A549 (cell line): ENCODE data around the gene FAM111B. TPM values are rescaled to one million over a fixed set of nuclear protein-coding genes. Genes with fewer than 3 reads are reported as not detected.

Experiments used
- ATAC-seq, 2 experiments: fragments of 200-7000 bp in 1 of 2; fragments of >200 bp in 1 of 2; cut with Nextera tagmentation in 1 of 2; cut with Tn5 transposase in 1 of 2; 3 replicates each; pipeline versions ENCODE4 v1.8.0 to v1.9.1; 2018 to 2020; ENCODE audit warnings: mild to moderate bottlenecking in 1 of 2, moderate library complexity in 1 of 2
- CTCF ChIA-PET: fragments of 300-600 bp; sonication (Branson Sonifier 250); formaldehyde crosslinking; extraction: SDS; loops from one replicate; lab custom pipeline; 2021; ENCODE audit warnings: antibody characterized with exemption, inconsistent platforms; lab: Yijun Ruan, JAX
- POLR2A ChIA-PET: fragments of 350-600 bp; formaldehyde crosslinking; extraction: SDS; loops from one replicate; lab custom pipeline; 2021; ENCODE audit warnings: antibody characterized with exemption, inconsistent platforms; lab: Yijun Ruan, JAX
- DNase-seq, 2 experiments: peaks; one replicate each; pipeline versions ENCODE4 v3.0.0 to v3.0.0-alpha.2; 2011 to 2016; ENCODE audit warnings: low read depth in 1 of 2, low spot score in 1 of 2
- FAIRE-seq: peaks from 2 replicates; lab custom pipeline; 2011; peaks lifted over from hg19 to GRCh38; lab: Jason Lieb, UNC
- H3K27ac ChIP-seq, 2 experiments: fragments of >200 bp; sonication (Bioruptor Twin); formaldehyde crosslinking; 3 replicates each; pipeline ENCODE4 v1.5.1; 2016 to 2017
- H3K4me1 ChIP-seq: fragments of >200 bp; sonication (Bioruptor Twin); formaldehyde crosslinking; 3 replicates; pipeline ENCODE4 v1.6.1; 2016
- H3K4me2 ChIP-seq: fragments of >200 bp; sonication (Bioruptor Twin); formaldehyde crosslinking; 3 replicates; pipeline ENCODE4 v1.6.1; 2016
- H3K4me3 ChIP-seq: fragments of >200 bp; sonication (Bioruptor Twin); formaldehyde crosslinking; 3 replicates; pipeline ENCODE4 v1.5.1; 2016
- H3K9me3 ChIP-seq: fragments of >200 bp; sonication (Bioruptor Twin); formaldehyde crosslinking; 3 replicates; pipeline ENCODE4 v1.6.1; 2016
- CBX2 ChIP-seq: fragments of 200-600 bp; sonication (generic); IDR thresholded peaks from 2 replicates; pipeline ENCODE4 v1.6.1; 2016; ENCODE audit warnings: low read depth, mild to moderate bottlenecking, borderline replicate concordance
- CBX8 ChIP-seq: fragments of 200-600 bp; sonication (generic); IDR thresholded peaks from 2 replicates; pipeline ENCODE4 v1.6.1; 2016
- CEBPB ChIP-seq, 2 experiments: fragments of >200 bp in 1 of 2; sonication (Bioruptor Twin) in 1 of 2; formaldehyde crosslinking in 1 of 2; IDR thresholded peaks; 2 replicates each; pipeline ENCODE4 v1.6.1; 2012 to 2016
- CHD2 ChIP-seq: fragments of 150-350 bp; IDR thresholded peaks from 2 replicates; pipeline ENCODE4 v1.6.1; 2014; ENCODE audit warnings: low read length; ENCODE audit not compliant: partially characterized antibody
- CHD4 ChIP-seq: fragments of 200-600 bp; sonication (generic); IDR thresholded peaks from 2 replicates; pipeline ENCODE4 v1.6.1; 2016; ENCODE audit warnings: antibody characterized with exemption, mild to moderate bottlenecking, borderline replicate concordance
- EHF ChIP-seq: fragments of 250-450 bp; sonication (Bioruptor Pico); IDR thresholded peaks from 2 replicates; pipeline ENCODE4 v1.5.0; 2020; ENCODE audit warnings: mild to moderate bottlenecking
- FOSL2 ChIP-seq, 2 experiments: fragments of 450-650 bp in 1 of 2; fragments of >200 bp in 1 of 2; sonication (Bioruptor Twin) in 1 of 2; formaldehyde crosslinking; IDR thresholded peaks; 2 replicates each; pipeline versions ENCODE4 v1.5.0 to v1.6.1; 2016 to 2020; ENCODE audit warnings: mild to moderate bottlenecking in 1 of 2, moderate library complexity in 1 of 2
- FOXS1 ChIP-seq: fragments of 250-450 bp; sonication (Bioruptor Pico); IDR thresholded peaks from 2 replicates; pipeline ENCODE4 v1.5.0; 2020; ENCODE audit warnings: mild to moderate bottlenecking, moderate library complexity
- GATA3 ChIP-seq: IDR thresholded peaks from 2 replicates; pipeline ENCODE4 v1.6.1; 2012; ENCODE audit warnings: borderline replicate concordance
- HOXB5 ChIP-seq: fragments of 250-450 bp; sonication (Bioruptor Pico); IDR thresholded peaks from 2 replicates; pipeline ENCODE4 v1.5.0; 2020; ENCODE audit warnings: mild to moderate bottlenecking, moderate library complexity
- JUN ChIP-seq, 2 experiments: fragments of >200 bp; sonication (Bioruptor Twin); formaldehyde crosslinking; IDR thresholded peaks; 2 replicates in 1 of 2; 3 replicates in 1 of 2; pipeline ENCODE4 v1.6.1; 2016 to 2017
- JUNB ChIP-seq: fragments of >200 bp; sonication (Bioruptor Twin); formaldehyde crosslinking; IDR thresholded peaks from 2 replicates; pipeline ENCODE4 v1.6.1; 2016
- MAFK ChIP-seq: fragments of 450-650 bp; IDR thresholded peaks from 2 replicates; pipeline ENCODE4 v1.6.1; 2014; ENCODE audit not compliant: partially characterized antibody
- MAZ ChIP-seq: fragments of 150-350 bp; IDR thresholded peaks from 2 replicates; pipeline ENCODE4 v1.6.1; 2014; ENCODE audit warnings: antibody characterized with exemption, low read depth, low read length, borderline replicate concordance
- MYC ChIP-seq: IDR thresholded peaks from 2 replicates; pipeline ENCODE4 v1.6.1; 2012; ENCODE audit warnings: mild to moderate bottlenecking, inconsistent platforms, low read length, improper control_type of control experiment, borderline replicate concordance
- NR3C1 ChIP-seq: fragments of >200 bp; sonication (Bioruptor Twin); formaldehyde crosslinking; IDR thresholded peaks from 3 replicates; pipeline ENCODE4 v1.6.1; 2017
- POLR2A ChIP-seq: IDR thresholded peaks from 2 replicates; pipeline ENCODE4 v1.6.1; 2012; ENCODE audit warnings: mild to moderate bottlenecking, low read length
- RAD21 ChIP-seq, 2 experiments: fragments of >200 bp in 1 of 2; sonication (Bioruptor Twin) in 1 of 2; formaldehyde crosslinking in 1 of 2; IDR thresholded peaks in 1 of 2; conservative IDR thresholded peaks in 1 of 2; 2 replicates in 1 of 2; 3 replicates in 1 of 2; pipeline ENCODE4 v1.6.1; 2012 to 2018; ENCODE audit warnings: inconsistent platforms in 1 of 2
- SMC3 ChIP-seq: fragments of >200 bp; sonication (Bioruptor Twin); formaldehyde crosslinking; IDR thresholded peaks from 3 replicates; pipeline ENCODE4 v1.6.1; 2018; ENCODE audit warnings: inconsistent platforms
- TFCP2L1 ChIP-seq: fragments of 250-450 bp; sonication (Bioruptor Pico); IDR thresholded peaks from 2 replicates; pipeline ENCODE4 v1.5.0; 2021; ENCODE audit warnings: mild to moderate bottlenecking
- TP53 ChIP-seq: fragments of 250-450 bp; sonication (Bioruptor Pico); IDR thresholded peaks from 2 replicates; pipeline ENCODE4 v1.5.0; 2021; ENCODE audit warnings: mild to moderate bottlenecking, moderate library complexity
- ZC3H11A ChIP-seq: fragments of 450-650 bp; IDR thresholded peaks from 2 replicates; pipeline ENCODE4 v1.6.1; 2014; ENCODE audit warnings: antibody characterized with exemption, mild to moderate bottlenecking
- ZSCAN20 ChIP-seq: fragments of 250-450 bp; sonication (Bioruptor Pico); IDR thresholded peaks from 2 replicates; pipeline ENCODE4 v1.8.0; 2022; ENCODE audit warnings: mild to moderate bottlenecking, moderate library complexity
- WGBS: methylation state at CpG from one replicate; pipeline ENCODE4 v1.1.6; 2017; ENCODE audit errors: missing lambda C conversion rate; 5-methylcytosine and 5-hydroxymethylcytosine counted together
- polyA plus RNA-seq, 4 experiments: library from polyadenylated mRNA; depleted of rRNA in 3 of 4; stranded (reverse); fragments of >200 nt; fragmentation: RNase III in 1 of 4; extraction: RNeasy Plus Mini Kit Qiagen cat#74134 plus additional on column Dnase treatment in 1 of 4; gene quantifications; 2 replicates in 3 of 4; 3 replicates in 1 of 4; pipeline ENCODE4 v1.2.3, GENCODE V29; 2011 to 2017
- TF ChIP-seq, protein P1 (sequence below): fragments of 450-650 bp; IDR thresholded peaks from 2 replicates; pipeline ENCODE4 v1.6.1; 2014; ENCODE audit warnings: antibody characterized with exemption
- TF ChIP-seq, protein P2 (sequence below): fragments of >200 bp; sonication (Bioruptor Twin); formaldehyde crosslinking; IDR thresholded peaks from 3 replicates; pipeline ENCODE4 v1.6.1; 2016
- TF ChIP-seq, protein P3 (sequence below): IDR thresholded peaks from 2 replicates; pipeline ENCODE4 v1.6.1; 2012
- TF ChIP-seq, protein P4 (sequence below): fragments of 250-450 bp; sonication (Bioruptor Pico); IDR thresholded peaks from 2 replicates; pipeline ENCODE4 v1.5.0; 2021; ENCODE audit warnings: mild to moderate bottlenecking, moderate library complexity, borderline replicate concordance
- TF ChIP-seq, protein P5 (sequence below): fragments of >200 bp; sonication (Bioruptor Twin); formaldehyde crosslinking; IDR thresholded peaks from 2 replicates; pipeline ENCODE4 v1.6.1; 2016

Gene FAM111B
- polyA plus RNA-seq, 2 of the 4 experiments (the other 2 are of a cell fraction), result 6.9 to 11.0 TPM

DNA sequence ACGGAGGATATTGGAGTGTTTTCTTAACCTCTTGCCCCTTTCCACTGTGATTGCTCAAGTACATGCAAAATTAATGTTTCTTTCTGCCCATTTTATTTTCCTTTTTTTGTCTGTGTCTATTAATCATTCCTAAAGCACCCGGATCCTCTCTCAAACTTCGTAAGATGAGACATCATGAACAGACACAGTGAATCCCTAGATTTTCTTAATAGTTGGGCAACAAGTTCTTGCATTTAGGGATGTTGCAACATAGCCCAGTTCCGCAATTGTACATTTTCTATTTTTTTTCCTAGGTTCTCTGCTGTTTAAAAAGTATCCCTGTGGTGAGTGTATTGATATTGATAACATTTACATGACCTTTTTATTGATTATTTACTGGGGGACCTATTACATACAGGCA, 38.5 kb downstream of the FAM111B start:
- 47% methylated on average over 4 of the region's 4 CpGs for WGBS
- FAIRE-seq, result no peak
- ATAC-seq, result no peak
- H3K9me3 ChIP-seq, result no peaks in the 10 kb centered on the region
- TF ChIP-seq NR3C1, result no peak
- TF ChIP-seq CEBPB (IDR thresholded peaks at IDR 0.05), result peak; percentile 30 to 55; a peak in 2 of 4 replicates
- TF ChIP-seq, all 56 proteins: peak for 1
- ChIA-PET POLR2A (no interaction called here), CTCF (interaction anchor here (0.6 to 6.6 kb wide), 5 partner anchors 10 to 569 kb away, joined by 4 to 44 read pairs (median 4); no protein-coding TSS in a partner anchor)
- Histone ChIP-seq H3K27ac (peak overlapping the region; percentile 65 to 82; a peak in 4 of 6 replicates), H3K4me3 (peak overlapping the region; percentile 73), H3K4me2 (peak overlapping the region; percentile 81), H3K4me1 (peaks cover 25% of the 10 kb centered on the region)
- no peak for DNase-seq

DNA sequence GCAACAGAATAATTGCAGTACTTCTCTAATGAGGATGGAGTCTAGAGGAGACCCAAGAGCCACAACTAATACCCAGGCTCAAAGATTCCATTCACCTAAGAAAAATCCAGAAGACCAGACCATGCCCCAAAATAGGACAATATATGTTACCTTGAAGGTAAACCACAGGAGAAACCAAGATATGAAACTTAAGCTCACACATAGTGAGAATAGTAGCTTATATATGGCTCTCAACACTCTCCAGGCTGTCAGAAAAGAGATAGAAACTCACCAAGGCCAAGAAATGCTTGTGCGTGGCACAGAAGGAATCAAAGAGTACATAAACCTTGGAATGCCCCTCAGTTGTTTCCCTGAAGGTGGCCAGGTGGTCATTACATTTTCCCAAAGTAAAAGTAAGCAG, 44.7 kb downstream of the FAM111B start:
- Histone ChIP-seq H3K4me2 (no peak overlapping the region), H3K4me1 (no peaks in the 10 kb centered on the region), H3K4me3 (no peak overlapping the region), H3K27ac (no peak overlapping the region), H3K9me3 (no peaks in the 10 kb centered on the region)
- FAIRE-seq (no peak), DNase-seq (no peak), ATAC-seq (no peak)
- WGBS, result 90% methylated on average over 1 of the region's 1 CpG
- ChIA-PET POLR2A (interaction anchor here (1.0 kb wide), 1 partner anchor 9 kb away, joined by 3 read pairs; the partner anchor contains the start of gene FAM111A), CTCF (interaction anchor here (2.2 kb wide), 1 partner anchor 20 kb away, joined by 10 read pairs; the partner anchor contains the start of gene DTX4)
- no peak for TF ChIP-seq TFCP2L1
- TF ChIP-seq JUN (IDR thresholded peaks at IDR 0.05), result no peak
- no peak for TF ChIP-seq ZSCAN20 (CRISPR knock-in tag)
- no peak for TF ChIP-seq FOSL2 (IDR thresholded peaks at IDR 0.05)
- TF ChIP-seq FOSL2 (CRISPR knock-in tag; IDR thresholded peaks at IDR 0.05), result no peak
- no peak for TF ChIP-seq HOXB5 (CRISPR knock-in tag)
- no peak for TF ChIP-seq MAFK
- TF ChIP-seq POLR2A, result no peak
- TF ChIP-seq CHD4, result no peak
- TF ChIP-seq, protein P1, sequence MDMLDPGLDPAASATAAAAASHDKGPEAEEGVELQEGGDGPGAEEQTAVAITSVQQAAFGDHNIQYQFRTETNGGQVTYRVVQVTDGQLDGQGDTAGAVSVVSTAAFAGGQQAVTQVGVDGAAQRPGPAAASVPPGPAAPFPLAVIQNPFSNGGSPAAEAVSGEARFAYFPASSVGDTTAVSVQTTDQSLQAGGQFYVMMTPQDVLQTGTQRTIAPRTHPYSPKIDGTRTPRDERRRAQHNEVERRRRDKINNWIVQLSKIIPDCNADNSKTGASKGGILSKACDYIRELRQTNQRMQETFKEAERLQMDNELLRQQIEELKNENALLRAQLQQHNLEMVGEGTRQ, result no peak
- TF ChIP-seq FOXS1, result no peak
- TF ChIP-seq, protein P2, sequence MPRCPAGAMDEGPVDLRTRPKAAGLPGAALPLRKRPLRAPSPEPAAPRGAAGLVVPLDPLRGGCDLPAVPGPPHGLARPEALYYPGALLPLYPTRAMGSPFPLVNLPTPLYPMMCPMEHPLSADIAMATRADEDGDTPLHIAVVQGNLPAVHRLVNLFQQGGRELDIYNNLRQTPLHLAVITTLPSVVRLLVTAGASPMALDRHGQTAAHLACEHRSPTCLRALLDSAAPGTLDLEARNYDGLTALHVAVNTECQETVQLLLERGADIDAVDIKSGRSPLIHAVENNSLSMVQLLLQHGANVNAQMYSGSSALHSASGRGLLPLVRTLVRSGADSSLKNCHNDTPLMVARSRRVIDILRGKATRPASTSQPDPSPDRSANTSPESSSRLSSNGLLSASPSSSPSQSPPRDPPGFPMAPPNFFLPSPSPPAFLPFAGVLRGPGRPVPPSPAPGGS, result no peak
- TF ChIP-seq JUNB, result no peak
- no peak for TF ChIP-seq GATA3
- TF ChIP-seq CBX8, result no peak
- no peak for TF ChIP-seq CHD2
- TF ChIP-seq, protein P3, sequence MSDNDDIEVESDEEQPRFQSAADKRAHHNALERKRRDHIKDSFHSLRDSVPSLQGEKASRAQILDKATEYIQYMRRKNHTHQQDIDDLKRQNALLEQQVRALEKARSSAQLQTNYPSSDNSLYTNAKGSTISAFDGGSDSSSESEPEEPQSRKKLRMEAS, result no peak
- no peak for TF ChIP-seq SMC3
- no peak for TF ChIP-seq EHF (CRISPR knock-in tag)

DNA sequence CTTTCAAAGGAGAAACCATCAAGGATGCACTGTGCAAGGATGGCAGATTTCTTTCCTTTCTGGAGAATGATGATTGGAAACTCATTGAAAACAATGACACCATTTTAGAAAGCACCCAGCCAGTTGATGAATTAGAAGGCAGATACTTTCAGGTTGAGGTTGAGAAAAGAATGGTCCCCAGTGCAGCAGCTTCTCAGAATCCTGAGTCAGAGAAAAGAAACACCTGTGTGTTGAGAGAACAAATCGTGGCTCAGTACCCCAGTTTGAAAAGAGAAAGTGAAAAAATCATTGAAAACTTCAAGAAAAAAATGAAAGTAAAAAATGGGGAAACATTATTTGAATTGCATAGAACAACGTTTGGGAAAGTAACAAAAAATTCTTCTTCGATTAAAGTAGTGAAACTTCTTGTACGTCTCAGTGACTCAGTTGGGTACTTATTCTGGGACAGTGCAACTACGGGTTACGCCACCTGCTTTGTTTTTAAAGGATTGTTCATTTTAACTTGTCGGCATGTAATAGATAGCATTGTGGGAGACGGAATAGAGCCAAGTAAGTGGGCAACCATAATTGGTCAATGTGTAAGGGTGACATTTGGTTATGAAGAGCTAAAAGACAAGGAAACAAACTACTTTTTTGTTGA, 45.4 kb downstream of the FAM111B start:
- Histone ChIP-seq H3K4me2 (no peak overlapping the region), H3K4me3 (no peak overlapping the region), H3K4me1 (no peaks in the 10 kb centered on the region), H3K27ac (no peak overlapping the region), H3K9me3 (no peaks in the 10 kb centered on the region)
- POLR2A ChIA-PET, result no interaction called here
- FAIRE-seq, result peak; percentile 46
- WGBS, result 89% methylated on average over 8 of the region's 8 CpGs
- DNase-seq, result no peak
- CTCF ChIA-PET, result interaction anchor here (0.5 to 2.2 kb wide), 3 partner anchors 13 to 19 kb away, joined by 3 to 10 read pairs (median 3); partner anchors contain the start of gene DTX4
- ATAC-seq, result no peak
- TF ChIP-seq, protein P3, result no peak
- TF ChIP-seq TP53, result no peak
- TF ChIP-seq MYC, result no peak
- TF ChIP-seq, protein P4, sequence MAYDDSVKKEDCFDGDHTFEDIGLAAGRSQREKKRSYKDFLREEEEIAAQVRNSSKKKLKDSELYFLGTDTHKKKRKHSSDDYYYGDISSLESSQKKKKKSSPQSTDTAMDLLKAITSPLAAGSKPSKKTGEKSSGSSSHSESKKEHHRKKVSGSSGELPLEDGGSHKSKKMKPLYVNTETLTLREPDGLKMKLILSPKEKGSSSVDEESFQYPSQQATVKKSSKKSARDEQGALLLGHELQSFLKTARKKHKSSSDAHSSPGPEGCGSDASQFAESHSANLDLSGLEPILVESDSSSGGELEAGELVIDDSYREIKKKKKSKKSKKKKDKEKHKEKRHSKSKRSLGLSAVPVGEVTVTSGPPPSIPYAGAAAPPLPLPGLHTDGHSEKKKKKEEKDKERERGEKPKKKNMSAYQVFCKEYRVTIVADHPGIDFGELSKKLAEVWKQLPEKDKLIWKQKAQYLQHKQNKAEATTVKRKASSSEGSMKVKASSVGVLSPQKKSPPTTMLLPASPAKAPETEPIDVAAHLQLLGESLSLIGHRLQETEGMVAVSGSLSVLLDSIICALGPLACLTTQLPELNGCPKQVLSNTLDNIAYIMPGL (CRISPR knock-in tag), result no peak
- no peak for TF ChIP-seq MAZ
- no peak for TF ChIP-seq MAFK
- no peak for TF ChIP-seq CBX2
- no peak for TF ChIP-seq SMC3
- no peak for TF ChIP-seq CHD2
- TF ChIP-seq HOXB5 (CRISPR knock-in tag), result no peak
- no peak for TF ChIP-seq RAD21 (conservative IDR thresholded peaks at IDR 0.05 in 1 of 2, IDR thresholded peaks at IDR 0.05 in 1 of 2)
- TF ChIP-seq, protein P5, sequence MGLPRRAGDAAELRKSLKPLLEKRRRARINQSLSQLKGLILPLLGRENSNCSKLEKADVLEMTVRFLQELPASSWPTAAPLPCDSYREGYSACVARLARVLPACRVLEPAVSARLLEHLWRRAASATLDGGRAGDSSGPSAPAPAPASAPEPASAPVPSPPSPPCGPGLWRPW, result no peak
- TF ChIP-seq, protein P2, result no peak
- TF ChIP-seq ZC3H11A, result no peak
- no peak for TF ChIP-seq JUNB
- TF ChIP-seq CHD4, result no peak
